DOHH2 (cell line): ENCODE measurements around the gene OVOL1.

Experiments
- EZH2phosphoT487 ChIP-seq: fragments of 200-600 bp; sonication (generic); IDR thresholded peaks from 2 replicates; pipeline ENCODE4 v1.6.1; 2017; ENCODE audit warnings: borderline replicate concordance, mild to moderate bottlenecking, antibody characterized with exemption, low read length, moderate library complexity, mixed read lengths
- TF ChIP-seq, protein P1 (sequence below): fragments of 200-600 bp; sonication (generic); IDR thresholded peaks from one replicate; pipeline ENCODE4 v1.5.1; 2014; ENCODE audit warnings: antibody characterized with exemption, mild to moderate bottlenecking, low read depth, low read length; ENCODE audit not compliant: poor library complexity, severe bottlenecking

DNA sequence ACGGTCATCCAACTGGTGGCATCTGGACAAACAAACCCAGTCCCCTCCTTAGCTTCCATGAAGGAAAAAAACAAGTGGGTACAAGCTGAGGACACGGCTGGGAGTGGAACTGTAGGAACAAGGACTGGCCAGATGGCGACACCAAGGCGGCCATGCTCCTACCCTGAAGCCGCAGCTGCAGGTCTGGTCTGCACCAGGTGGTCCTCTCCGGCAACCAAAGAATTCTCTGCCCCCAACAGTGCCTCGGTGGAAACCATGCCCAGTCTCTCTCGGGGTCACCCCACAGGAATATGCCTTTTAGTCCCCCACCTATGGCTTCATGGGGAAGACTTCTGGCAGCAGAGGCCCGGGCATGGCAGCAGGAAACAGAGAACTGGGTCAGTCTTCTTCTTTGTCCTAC lies 22.6 kb downstream of the OVOL1 start:
- TF ChIP-seq, protein P1, sequence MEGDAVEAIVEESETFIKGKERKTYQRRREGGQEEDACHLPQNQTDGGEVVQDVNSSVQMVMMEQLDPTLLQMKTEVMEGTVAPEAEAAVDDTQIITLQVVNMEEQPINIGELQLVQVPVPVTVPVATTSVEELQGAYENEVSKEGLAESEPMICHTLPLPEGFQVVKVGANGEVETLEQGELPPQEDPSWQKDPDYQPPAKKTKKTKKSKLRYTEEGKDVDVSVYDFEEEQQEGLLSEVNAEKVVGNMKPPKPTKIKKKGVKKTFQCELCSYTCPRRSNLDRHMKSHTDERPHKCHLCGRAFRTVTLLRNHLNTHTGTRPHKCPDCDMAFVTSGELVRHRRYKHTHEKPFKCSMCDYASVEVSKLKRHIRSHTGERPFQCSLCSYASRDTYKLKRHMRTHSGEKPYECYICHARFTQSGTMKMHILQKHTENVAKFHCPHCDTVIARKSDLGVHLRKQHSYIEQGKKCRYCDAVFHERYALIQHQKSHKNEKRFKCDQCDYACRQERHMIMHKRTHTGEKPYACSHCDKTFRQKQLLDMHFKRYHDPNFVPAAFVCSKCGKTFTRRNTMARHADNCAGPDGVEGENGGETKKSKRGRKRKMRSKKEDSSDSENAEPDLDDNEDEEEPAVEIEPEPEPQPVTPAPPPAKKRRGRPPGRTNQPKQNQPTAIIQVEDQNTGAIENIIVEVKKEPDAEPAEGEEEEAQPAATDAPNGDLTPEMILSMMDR = no peak
- no peak for TF ChIP-seq EZH2phosphoT487
